H54 (cell line): ENCODE measurements around the gene TMEM178B.
"Not testable (repeated sequence)": the region's sequence is repeated elsewhere in the genome, so short reads cannot be mapped to it uniquely, and the experiment has no call there.

Experiments
- DNase-seq: peaks from one replicate; pipeline ENCODE4 v3.0.0; 2011; ENCODE audit warnings: low spot score, mixed read lengths; ENCODE audit not compliant: insufficient read length
- FAIRE-seq: peaks from 3 replicates; lab custom pipeline; 2011; peaks lifted over from hg19 to GRCh38; lab: Jason Lieb, UNC
- POLR2A ChIP-seq: IDR thresholded peaks from 2 replicates; pipeline ENCODE4 v1.6.1; 2011; ENCODE audit warnings: low read depth, mild to moderate bottlenecking, low read length

TMEM178B gene

GRCh38 chr7:141073641-141074161, at the start of gene TMEM178B:
TSS of gene TMEM178B (plus strand) at chr7:141074064.
- FAIRE-seq (no peak), DNase-seq (no peak)
- TF ChIP-seq POLR2A = no peak

GRCh38 chr7:141024668-141025067, 49.2 kb upstream of the TMEM178B start:
- FAIRE-seq = no peak
- DNase-seq = no peak
- no peak for TF ChIP-seq POLR2A

- no peak for TF ChIP-seq POLR2A
- no peak for DNase-seq
- no peak for FAIRE-seq
These were observed 46.8 kb upstream of the TMEM178B start for GRCh38 chr7:141027043-141027442.

- TF ChIP-seq POLR2A = no peak
- FAIRE-seq (no peak), DNase-seq (no peak)
These were observed 45.1 kb upstream of the TMEM178B start for GRCh38 chr7:141028767-141029166.

GRCh38 chr7:141032539-141033323, 41.1 kb upstream of the TMEM178B start:
- FAIRE-seq, DNase-seq: not testable (repeated sequence)

- not testable (repeated sequence) for DNase-seq, FAIRE-seq
These were observed 35.8 kb upstream of the TMEM178B start for GRCh38 chr7:141038100-141038499.

- DNase-seq = peak; percentile 44
- TF ChIP-seq POLR2A = no peak
These were observed 34.5 kb upstream of the TMEM178B start for GRCh38 chr7:141039376-141039775.

GRCh38 chr7:141042222-141043193, 31.4 kb upstream of the TMEM178B start:
- DNase-seq (no peak), FAIRE-seq (no peak)
- TF ChIP-seq POLR2A = no peak

More at GRCh38 chr7:141039376-141039775, 34.5 kb upstream of the TMEM178B start:
- peak; percentile 23 for FAIRE-seq

- FAIRE-seq (no peak), DNase-seq (no peak)
- TF ChIP-seq POLR2A = no peak
These were observed 30.2 kb upstream of the TMEM178B start for GRCh38 chr7:141043616-141044015.

GRCh38 chr7:141045126-141045841, 28.6 kb upstream of the TMEM178B start:
- DNase-seq (peak; percentile 26), FAIRE-seq (peak; percentile 79)
- no peak for TF ChIP-seq POLR2A

- FAIRE-seq (peak; percentile 92), DNase-seq (peak; percentile 42)
- no peak for TF ChIP-seq POLR2A
These were observed 27.8 kb upstream of the TMEM178B start for GRCh38 chr7:141045842-141046620.

GRCh38 chr7:141053626-141054025, 20.2 kb upstream of the TMEM178B start:
- TF ChIP-seq POLR2A = no peak
- DNase-seq (no peak), FAIRE-seq (peak; percentile 75)

GRCh38 chr7:141055146-141055545, 18.7 kb upstream of the TMEM178B start:
- DNase-seq (no peak), FAIRE-seq (no peak)
- TF ChIP-seq POLR2A = no peak
